Activated CD4-positive, alpha-beta T cell treated with anti-CD3 and anti-CD28 coated beads, Interleukin-2, amount 10 ng/mL, durations not matched to agents 24 days and 14 days (primary cell): ENCODE data around the gene NANOGP8. TPM values are rescaled to one million over a fixed set of nuclear protein-coding genes. Genes with fewer than 3 reads are reported as not detected.
A peak's percentile ranks its signal among the peaks of the same experiment; 100 is the strongest.
"Not testable (repeated sequence)": the region's sequence is repeated elsewhere in the genome, so short reads cannot be mapped to it uniquely, and the experiment has no call there.

Experiments
- DNase-seq: peaks from one replicate; pipeline ENCODE4 v3.0.0; 2022
- H3K27ac Mint-ChIP-seq: one replicate; pipeline ENCODE4 v1.8.0; 2022; ENCODE audit warnings: mild to moderate bottlenecking, mixed read lengths
- H3K27me3 Mint-ChIP-seq: one replicate; pipeline ENCODE4 v1.8.0; 2022; ENCODE audit warnings: mixed read lengths
- H3K36me3 Mint-ChIP-seq: one replicate; pipeline ENCODE4 v1.8.0; 2022; ENCODE audit warnings: low read depth, mild to moderate bottlenecking, mixed read lengths
- H3K4me1 Mint-ChIP-seq: one replicate; pipeline ENCODE4 v1.8.0; 2021; ENCODE audit warnings: mixed read lengths
- H3K4me3 Mint-ChIP-seq: one replicate; pipeline ENCODE4 v1.8.0; 2022; ENCODE audit warnings: mild to moderate bottlenecking, moderate library complexity, mixed read lengths
- H3K9me3 Mint-ChIP-seq: one replicate; pipeline ENCODE4 v1.8.0; 2021; ENCODE audit warnings: mixed read lengths
- intact Hi-C: fragments of 100-400 bp; cut with micrococcal nuclease; formaldehyde crosslinking; loops from one replicate; pipeline ENCODE4 v1.15.1; 2023
- total RNA-seq: library from RNA; stranded (reverse); gene quantifications from 2 replicates; pipeline ENCODE4 v1.2.3, GENCODE V29; 2022

Gene NANOGP8
- total RNA-seq, 1 donor from 2014 or later, result not detected

GRCh38 chr15:35082371-35083348, 2.4 kb downstream of the NANOGP8 start:
- H3K9me3 Mint-ChIP-seq, intact Hi-C loops, H3K4me1 Mint-ChIP-seq, DNase-seq, H3K36me3 Mint-ChIP-seq, H3K27ac Mint-ChIP-seq, H3K27me3 Mint-ChIP-seq, H3K4me3 Mint-ChIP-seq: not testable (repeated sequence)

GRCh38 chr15:35081626-35082365, 3.3 kb downstream of the NANOGP8 start:
- H3K4me3 Mint-ChIP-seq, H3K27me3 Mint-ChIP-seq, H3K36me3 Mint-ChIP-seq, intact Hi-C loops, DNase-seq, H3K9me3 Mint-ChIP-seq, H3K4me1 Mint-ChIP-seq, H3K27ac Mint-ChIP-seq: not testable (repeated sequence)

- H3K27me3 Mint-ChIP-seq, result peaks cover 2% of the 10 kb centered on the region
- H3K36me3 Mint-ChIP-seq, result no peaks in the 10 kb centered on the region
These were observed 4.9 kb downstream of the NANOGP8 start for GRCh38 chr15:35080226-35080625.

GRCh38 chr15:35078221-35078915, 6.7 kb downstream of the NANOGP8 start:
- Mint-ChIP-seq H3K9me3 (no peaks in the 10 kb centered on the region), H3K27ac (no peak overlapping the region), H3K36me3 (no peaks in the 10 kb centered on the region), H3K4me3 (no peak overlapping the region), H3K4me1 (no peaks in the 10 kb centered on the region), H3K27me3 (peaks cover 2% of the 10 kb centered on the region)
- intact Hi-C loops, result loop anchor here (1.0 to 10.0 kb wide), 2 partner anchors 128 to 366 kb away; no protein-coding TSS in a partner anchor
- peak; percentile 77 for DNase-seq

More at GRCh38 chr15:35080226-35080625, 4.9 kb downstream of the NANOGP8 start:
- Mint-ChIP-seq H3K4me3 (no peak overlapping the region), H3K9me3 (no peaks in the 10 kb centered on the region), H3K4me1 (no peaks in the 10 kb centered on the region), H3K27ac (no peak overlapping the region)
- DNase-seq, result no peak
- intact Hi-C loops, result no loop called here

GRCh38 chr15:35071106-35071505, 14.0 kb downstream of the NANOGP8 start:
- H3K27ac Mint-ChIP-seq, result no peak overlapping the region
- no peaks in the 10 kb centered on the region for H3K9me3 Mint-ChIP-seq
- H3K4me1 Mint-ChIP-seq, result no peaks in the 10 kb centered on the region
- DNase-seq, result no peak
- H3K36me3 Mint-ChIP-seq, result no peaks in the 10 kb centered on the region
- no peaks in the 10 kb centered on the region for H3K27me3 Mint-ChIP-seq
- H3K4me3 Mint-ChIP-seq, result no peak overlapping the region
- intact Hi-C loops, result loop anchor here (10.0 kb wide), 1 partner anchor 374 kb away; no protein-coding TSS in a partner anchor

- H3K9me3 Mint-ChIP-seq, result no peaks in the 10 kb centered on the region
- no peak for DNase-seq
- intact Hi-C loops, result no loop called here
- no peak overlapping the region for H3K27ac Mint-ChIP-seq
- H3K4me3 Mint-ChIP-seq, result no peak overlapping the region
- H3K27me3 Mint-ChIP-seq, result no peaks in the 10 kb centered on the region
- H3K4me1 Mint-ChIP-seq, result no peaks in the 10 kb centered on the region
- no peaks in the 10 kb centered on the region for H3K36me3 Mint-ChIP-seq
These were observed 16.1 kb downstream of the NANOGP8 start for GRCh38 chr15:35068846-35069475.

GRCh38 chr15:35067496-35068347, 17.4 kb downstream of the NANOGP8 start:
- DNase-seq, result no peak
- H3K4me3 Mint-ChIP-seq, result no peak overlapping the region
- H3K9me3 Mint-ChIP-seq, result no peaks in the 10 kb centered on the region
- no peak overlapping the region for H3K27ac Mint-ChIP-seq
- intact Hi-C loops, result no loop called here
- H3K4me1 Mint-ChIP-seq, result no peaks in the 10 kb centered on the region
- no peaks in the 10 kb centered on the region for H3K36me3 Mint-ChIP-seq
- no peaks in the 10 kb centered on the region for H3K27me3 Mint-ChIP-seq

- H3K4me3 Mint-ChIP-seq, result no peak overlapping the region
- H3K4me1 Mint-ChIP-seq, result no peaks in the 10 kb centered on the region
- no peak for DNase-seq
- H3K27ac Mint-ChIP-seq, result no peak overlapping the region
- no peaks in the 10 kb centered on the region for H3K36me3 Mint-ChIP-seq
- H3K27me3 Mint-ChIP-seq, result no peaks in the 10 kb centered on the region
- intact Hi-C loops, result no loop called here
- H3K9me3 Mint-ChIP-seq, result no peaks in the 10 kb centered on the region
These were observed 19.0 kb downstream of the NANOGP8 start for GRCh38 chr15:35066094-35066493.

- Mint-ChIP-seq H3K27ac (no peak overlapping the region), H3K9me3 (no peaks in the 10 kb centered on the region), H3K27me3 (no peaks in the 10 kb centered on the region), H3K4me3 (no peak overlapping the region), H3K36me3 (no peaks in the 10 kb centered on the region), H3K4me1 (no peaks in the 10 kb centered on the region)
- no peak for DNase-seq
- intact Hi-C loops, result no loop called here
These were observed 20.4 kb downstream of the NANOGP8 start for GRCh38 chr15:35064576-35065190.

- intact Hi-C loops, result no loop called here
- no peaks in the 10 kb centered on the region for H3K36me3 Mint-ChIP-seq
- H3K27ac Mint-ChIP-seq, result no peak overlapping the region
- H3K4me3 Mint-ChIP-seq, result no peak overlapping the region
- H3K27me3 Mint-ChIP-seq, result peaks cover 4% of the 10 kb centered on the region
- no peaks in the 10 kb centered on the region for H3K9me3 Mint-ChIP-seq
- no peaks in the 10 kb centered on the region for H3K4me1 Mint-ChIP-seq
- DNase-seq, result no peak
These were observed 22.4 kb downstream of the NANOGP8 start for GRCh38 chr15:35062738-35063099.

- Mint-ChIP-seq H3K27me3 (peaks cover 4% of the 10 kb centered on the region), H3K9me3 (no peaks in the 10 kb centered on the region)
These were observed 23.0 kb downstream of the NANOGP8 start for GRCh38 chr15:35061825-35062737.

More at GRCh38 chr15:35061825-35062737, 23.0 kb downstream of the NANOGP8 start:
- Mint-ChIP-seq H3K36me3 (no peaks in the 10 kb centered on the region), H3K27ac (no peak overlapping the region), H3K4me3 (no peak overlapping the region), H3K4me1 (no peaks in the 10 kb centered on the region)
- DNase-seq, result no peak
- intact Hi-C loops, result no loop called here
